ENCODE results near the gene ENO4.

DNA sequence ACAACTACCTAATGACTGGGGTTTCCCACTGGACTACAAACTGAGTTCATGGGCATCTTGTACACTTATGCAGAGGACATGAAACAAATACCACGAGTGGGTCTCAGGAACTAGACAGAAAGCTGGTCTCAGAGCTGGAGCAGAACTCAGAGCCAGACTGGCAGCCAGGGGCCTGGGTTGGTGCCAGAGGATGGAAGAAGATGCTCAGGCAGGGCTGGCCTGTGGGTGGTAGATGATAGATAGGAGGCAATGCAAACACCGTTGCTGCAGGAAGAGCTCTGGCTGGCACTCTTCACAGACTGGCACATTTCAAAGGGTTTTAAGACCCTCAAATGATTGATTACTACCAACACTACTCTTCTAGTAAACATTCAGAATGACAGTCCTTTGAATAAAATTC, 28.8 kb downstream of the ENO4 start:
- TF ChIP-seq TARDBP (IDR thresholded peaks at IDR 0.05) (no peak), SUZ12 (IDR thresholded peaks at IDR 0.05) (no peak), ELF4 (IDR thresholded peaks at IDR 0.05) (no peak), FOXK2 (IDR thresholded peaks at IDR 0.05) (no peak), HDGF (IDR thresholded peaks at IDR 0.05; ENCODE audit: borderline replicate concordance) (no peak), NFRKB (IDR thresholded peaks at IDR 0.05) (no peak), FOXM1 (IDR thresholded peaks at IDR 0.05; ENCODE audit: borderline replicate concordance) (no peak), BHLHE40 (IDR thresholded peaks at IDR 0.05; ENCODE audit: borderline replicate concordance) (no peak), SP1 (IDR thresholded peaks at IDR 0.05) (no peak), ARNT (IDR thresholded peaks at IDR 0.05) (no peak), FOXA1 (IDR thresholded peaks at IDR 0.05) (no peak), CTBP1 (IDR thresholded peaks at IDR 0.05; ENCODE audit: borderline replicate concordance) (no peak), ZNF384 (IDR thresholded peaks at IDR 0.05) (no peak)
- TF ChIP-seq, protein P1, sequence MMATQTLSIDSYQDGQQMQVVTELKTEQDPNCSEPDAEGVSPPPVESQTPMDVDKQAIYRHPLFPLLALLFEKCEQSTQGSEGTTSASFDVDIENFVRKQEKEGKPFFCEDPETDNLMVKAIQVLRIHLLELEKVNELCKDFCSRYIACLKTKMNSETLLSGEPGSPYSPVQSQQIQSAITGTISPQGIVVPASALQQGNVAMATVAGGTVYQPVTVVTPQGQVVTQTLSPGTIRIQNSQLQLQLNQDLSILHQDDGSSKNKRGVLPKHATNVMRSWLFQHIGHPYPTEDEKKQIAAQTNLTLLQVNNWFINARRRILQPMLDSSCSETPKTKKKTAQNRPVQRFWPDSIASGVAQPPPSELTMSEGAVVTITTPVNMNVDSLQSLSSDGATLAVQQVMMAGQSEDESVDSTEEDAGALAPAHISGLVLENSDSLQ (IDR thresholded peaks at IDR 0.05) = no peak
